ENCODE measurements around the gene GMDS.

- TF ChIP-seq POLR2A (IDR thresholded peaks at IDR 0.05): no peak
- TF ChIP-seq CTCF (IDR thresholded peaks at IDR 0.05): no peak
- TF ChIP-seq POLR2AphosphoS5 (IDR thresholded peaks at IDR 0.05; ENCODE audit: insufficient read depth in 1 of 2, low read depth in 1 of 2): peak in 1 of 2 donors; percentile 75
These were observed 42.1 kb downstream of the GMDS start for GRCh38 chr6:2203264-2203663.

Data from vagina (tissue), 2 donors.